Mononuclear cell (primary cell): Measurements from ENCODE around the gene ZMIZ1. TPM values are rescaled to one million over a fixed set of nuclear protein-coding genes. Genes with fewer than 3 reads are reported as not detected.

Source experiments
- H3K27me3 ChIP-seq: 2 replicates; pipeline ENCODE4 v1.6.0; 2011; ENCODE audit warnings: low read length, control low read depth; ENCODE audit not compliant: insufficient read depth
- H3K4me1 ChIP-seq: 2 replicates; pipeline ENCODE4 v1.5.1; 2011; ENCODE audit warnings: mild to moderate bottlenecking, low read length, control low read depth; ENCODE audit not compliant: insufficient read depth
- H3K4me3 ChIP-seq: 2 replicates; pipeline ENCODE4 v1.5.1; 2011; ENCODE audit warnings: mild to moderate bottlenecking, low read length, moderate library complexity
- H3K9me3 ChIP-seq: 2 replicates; pipeline ENCODE4 v1.5.1; 2011; ENCODE audit warnings: low read depth, mild to moderate bottlenecking, control low read depth, low read length
- total RNA-seq: library from RNA; depleted of rRNA; stranded (reverse); fragments of >200 nt; gene quantifications from one replicate; pipeline ENCODE4 v1.2.3, GENCODE V29; 2012

Gene ZMIZ1
- total RNA-seq, 1 donor, result 26.2 TPM

- H3K4me3 ChIP-seq, result no peak overlapping the region
- no peaks in the 10 kb centered on the region for H3K9me3 ChIP-seq
- no peaks in the 10 kb centered on the region for H3K27me3 ChIP-seq
- peaks cover 4% of the 10 kb centered on the region for H3K4me1 ChIP-seq
Measured at GRCh38 chr10:79180414-79181221, 111.9 kb downstream of the ZMIZ1 start.

DNA sequence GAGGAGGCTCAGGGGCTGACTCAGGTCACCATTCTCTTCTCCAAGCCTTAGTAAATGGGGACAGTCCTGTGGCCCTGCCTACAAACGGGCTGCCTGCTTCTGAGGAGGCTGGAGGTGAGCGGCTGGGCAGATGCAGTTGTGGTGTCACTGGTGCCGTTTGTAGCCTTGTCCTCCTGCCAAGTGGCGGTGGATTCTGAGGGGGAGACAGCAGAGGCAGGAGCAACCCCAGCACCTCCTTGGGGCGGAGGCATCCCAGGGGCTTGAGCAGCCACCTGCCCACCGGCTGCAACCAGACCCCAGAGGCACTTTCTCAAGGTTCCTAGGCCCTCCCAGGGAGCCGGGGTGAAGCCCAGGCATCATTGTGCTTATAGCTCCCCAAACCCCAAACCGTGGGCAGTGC is 112.5 kb downstream of the ZMIZ1 start:
- H3K9me3 ChIP-seq, result no peaks in the 10 kb centered on the region
- H3K4me1 ChIP-seq, result peaks cover 4% of the 10 kb centered on the region
- H3K27me3 ChIP-seq, result no peaks in the 10 kb centered on the region
- no peak overlapping the region for H3K4me3 ChIP-seq

GRCh38 chr10:79181698-79182521 is 113.1 kb downstream of the ZMIZ1 start:
- Histone ChIP-seq H3K9me3 (no peaks in the 10 kb centered on the region), H3K4me3 (no peak overlapping the region), H3K4me1 (peaks cover 8% of the 10 kb centered on the region), H3K27me3 (no peaks in the 10 kb centered on the region)

- H3K9me3 ChIP-seq, result no peaks in the 10 kb centered on the region
- H3K4me3 ChIP-seq, result no peak overlapping the region
- H3K27me3 ChIP-seq, result no peaks in the 10 kb centered on the region
- peaks cover 9% of the 10 kb centered on the region for H3K4me1 ChIP-seq
Measured at GRCh38 chr10:79182781-79183467, 114.2 kb downstream of the ZMIZ1 start.

GRCh38 chr10:79183468-79183865 is 114.7 kb downstream of the ZMIZ1 start:
- Histone ChIP-seq H3K4me3 (no peak overlapping the region), H3K9me3 (no peaks in the 10 kb centered on the region), H3K4me1 (peaks cover 5% of the 10 kb centered on the region), H3K27me3 (no peaks in the 10 kb centered on the region)

- no peaks in the 10 kb centered on the region for H3K27me3 ChIP-seq
- H3K4me1 ChIP-seq, result peaks cover 5% of the 10 kb centered on the region
Measured at GRCh38 chr10:79184145-79184625, 115.4 kb downstream of the ZMIZ1 start.

GRCh38 chr10:79184657-79185056 is 115.9 kb downstream of the ZMIZ1 start:
- no peak overlapping the region for H3K4me3 ChIP-seq
- peaks cover 5% of the 10 kb centered on the region for H3K4me1 ChIP-seq
- no peaks in the 10 kb centered on the region for H3K27me3 ChIP-seq
- no peaks in the 10 kb centered on the region for H3K9me3 ChIP-seq

More at GRCh38 chr10:79184145-79184625, 115.4 kb downstream of the ZMIZ1 start:
- Histone ChIP-seq H3K4me3 (no peak overlapping the region), H3K9me3 (no peaks in the 10 kb centered on the region)

GRCh38 chr10:79185067-79185774 is 116.5 kb downstream of the ZMIZ1 start:
- Histone ChIP-seq H3K4me1 (peaks cover 5% of the 10 kb centered on the region), H3K4me3 (no peak overlapping the region), H3K9me3 (no peaks in the 10 kb centered on the region), H3K27me3 (no peaks in the 10 kb centered on the region)

GRCh38 chr10:79185796-79186374 is 117.1 kb downstream of the ZMIZ1 start:
- no peak overlapping the region for H3K4me3 ChIP-seq
- H3K4me1 ChIP-seq, result peaks cover 5% of the 10 kb centered on the region
- H3K27me3 ChIP-seq, result no peaks in the 10 kb centered on the region
- H3K9me3 ChIP-seq, result no peaks in the 10 kb centered on the region

DNA sequence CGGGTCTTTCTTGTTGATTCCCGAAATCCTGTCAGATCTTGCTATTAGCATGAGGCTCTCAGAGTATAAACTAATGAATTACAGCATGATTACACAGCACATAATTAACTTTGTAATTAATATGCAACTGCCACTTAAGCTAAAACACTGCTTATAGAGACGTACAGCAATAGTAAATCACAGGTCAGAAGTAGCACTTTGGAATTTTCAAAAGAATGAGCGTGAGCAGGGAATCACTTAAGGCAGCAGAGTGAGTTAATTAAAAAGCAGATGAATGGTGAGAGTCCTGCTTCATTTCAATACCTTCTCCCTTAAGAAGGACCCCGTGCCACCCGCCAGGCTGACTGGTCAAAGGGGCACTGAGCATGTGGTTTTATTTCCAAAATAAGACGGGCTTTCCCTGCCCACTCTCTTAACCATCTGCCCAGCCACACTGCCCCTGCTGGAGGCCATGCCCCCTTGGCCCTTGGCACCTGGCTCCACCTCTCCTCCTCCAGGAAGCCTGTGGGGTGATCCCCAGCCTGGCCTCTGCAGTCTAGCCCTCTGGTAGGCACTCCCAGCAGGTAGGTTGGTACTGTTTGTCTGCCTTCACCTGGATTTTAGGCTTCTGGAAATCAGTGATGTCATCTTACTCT is 117.8 kb downstream of the ZMIZ1 start:
- H3K4me3 ChIP-seq, result no peak overlapping the region
- peaks cover 5% of the 10 kb centered on the region for H3K4me1 ChIP-seq
- H3K9me3 ChIP-seq, result no peaks in the 10 kb centered on the region
- no peaks in the 10 kb centered on the region for H3K27me3 ChIP-seq

GRCh38 chr10:79187121-79187940 is 118.6 kb downstream of the ZMIZ1 start:
- H3K4me3 ChIP-seq, result no peak overlapping the region
- H3K9me3 ChIP-seq, result no peaks in the 10 kb centered on the region

DNA sequence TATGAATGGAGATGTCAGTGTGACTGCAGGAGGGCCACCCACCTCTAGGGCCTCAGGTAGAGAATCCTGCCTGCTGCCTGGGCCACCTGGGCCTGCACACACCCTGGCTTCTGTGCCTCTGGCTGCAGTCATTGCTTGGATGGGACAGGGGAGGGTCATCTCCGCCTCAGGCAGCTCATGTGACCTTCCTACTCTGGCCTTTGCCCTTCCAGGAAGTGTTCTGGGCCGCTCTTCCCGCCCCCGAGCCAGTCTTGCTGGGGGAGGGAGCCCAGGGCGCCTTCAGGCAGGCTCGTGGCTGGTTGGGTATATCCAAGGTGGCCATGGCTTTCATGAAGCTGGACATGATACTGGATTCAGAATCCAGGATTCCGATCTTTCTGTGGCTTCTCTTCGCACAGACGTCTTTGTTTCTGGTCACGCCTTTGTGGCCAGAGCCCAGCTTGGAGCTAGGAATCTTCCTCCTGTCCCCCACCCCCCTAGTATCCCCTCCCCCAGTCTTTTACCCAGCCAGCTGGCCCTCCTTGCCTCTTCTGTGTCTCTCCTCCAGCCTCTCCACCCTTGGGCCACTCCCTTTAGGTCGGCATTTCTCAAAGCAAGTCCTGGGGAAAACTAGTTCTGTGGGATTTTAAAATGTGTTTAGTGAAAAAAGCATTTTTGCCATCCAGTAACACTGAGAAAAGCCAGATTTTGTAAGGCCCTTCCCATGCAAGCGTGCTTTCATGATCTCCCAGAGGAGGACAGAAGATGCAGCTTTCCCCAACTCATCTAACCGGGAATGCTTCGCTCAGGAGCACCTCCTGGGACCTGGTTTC is 119.6 kb downstream of the ZMIZ1 start:
- H3K4me1 ChIP-seq, result peaks cover 5% of the 10 kb centered on the region
- no peaks in the 10 kb centered on the region for H3K27me3 ChIP-seq
- no peak overlapping the region for H3K4me3 ChIP-seq
- no peaks in the 10 kb centered on the region for H3K9me3 ChIP-seq

More at GRCh38 chr10:79187121-79187940, 118.6 kb downstream of the ZMIZ1 start:
- Histone ChIP-seq H3K4me1 (peaks cover 5% of the 10 kb centered on the region), H3K27me3 (no peaks in the 10 kb centered on the region)
